Measurements from ENCODE around the gene LRRTM4. TPM values are rescaled to one million over a fixed set of nuclear protein-coding genes. Genes with fewer than 3 reads are reported as not detected.

Gene LRRTM4
- total and polyA plus RNA-seq, 2 experiments from 2014 or later, result 8.5 to 15.4 TPM

DNA sequence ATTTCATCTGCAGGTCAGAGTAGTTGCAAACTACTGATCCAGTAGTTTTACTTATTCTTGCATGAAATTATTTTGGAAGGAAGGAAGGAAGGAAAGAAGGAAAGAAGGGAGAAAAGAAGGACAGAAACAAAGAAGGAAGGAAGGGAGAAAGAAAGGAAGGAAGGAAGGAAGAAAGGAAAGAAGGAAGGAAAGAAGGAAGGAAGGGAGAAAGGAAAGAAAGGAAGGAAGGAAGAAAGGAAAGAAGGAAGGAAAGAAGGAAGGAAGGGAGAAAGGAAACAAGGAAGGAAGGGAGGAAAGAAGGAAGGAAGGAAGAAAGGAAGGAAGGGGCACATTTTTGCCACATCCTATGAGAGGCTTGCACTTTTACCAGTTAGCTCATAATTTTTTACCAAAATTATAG, 186.2 kb downstream of the LRRTM4 start:
- no peak for DNase-seq (ENCODE audit: low read depth in 1 of 2, low spot score in 1 of 2)
- no peaks in the 10 kb centered on the region for H3K9me3 ChIP-seq (ENCODE audit: low read depth)
- no peaks in the 10 kb centered on the region for H3K36me3 ChIP-seq
- no peak overlapping the region for H3K4me3 ChIP-seq
- no peaks in the 10 kb centered on the region for H3K27me3 ChIP-seq
- TF ChIP-seq, protein P1, sequence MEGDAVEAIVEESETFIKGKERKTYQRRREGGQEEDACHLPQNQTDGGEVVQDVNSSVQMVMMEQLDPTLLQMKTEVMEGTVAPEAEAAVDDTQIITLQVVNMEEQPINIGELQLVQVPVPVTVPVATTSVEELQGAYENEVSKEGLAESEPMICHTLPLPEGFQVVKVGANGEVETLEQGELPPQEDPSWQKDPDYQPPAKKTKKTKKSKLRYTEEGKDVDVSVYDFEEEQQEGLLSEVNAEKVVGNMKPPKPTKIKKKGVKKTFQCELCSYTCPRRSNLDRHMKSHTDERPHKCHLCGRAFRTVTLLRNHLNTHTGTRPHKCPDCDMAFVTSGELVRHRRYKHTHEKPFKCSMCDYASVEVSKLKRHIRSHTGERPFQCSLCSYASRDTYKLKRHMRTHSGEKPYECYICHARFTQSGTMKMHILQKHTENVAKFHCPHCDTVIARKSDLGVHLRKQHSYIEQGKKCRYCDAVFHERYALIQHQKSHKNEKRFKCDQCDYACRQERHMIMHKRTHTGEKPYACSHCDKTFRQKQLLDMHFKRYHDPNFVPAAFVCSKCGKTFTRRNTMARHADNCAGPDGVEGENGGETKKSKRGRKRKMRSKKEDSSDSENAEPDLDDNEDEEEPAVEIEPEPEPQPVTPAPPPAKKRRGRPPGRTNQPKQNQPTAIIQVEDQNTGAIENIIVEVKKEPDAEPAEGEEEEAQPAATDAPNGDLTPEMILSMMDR (IDR thresholded peaks at IDR 0.05; ENCODE audit: low read depth, low read length), result no peak
- H3K27ac ChIP-seq, result no peak overlapping the region
- H3K4me1 ChIP-seq (ENCODE audit: low read depth), result no peaks in the 10 kb centered on the region

DNA sequence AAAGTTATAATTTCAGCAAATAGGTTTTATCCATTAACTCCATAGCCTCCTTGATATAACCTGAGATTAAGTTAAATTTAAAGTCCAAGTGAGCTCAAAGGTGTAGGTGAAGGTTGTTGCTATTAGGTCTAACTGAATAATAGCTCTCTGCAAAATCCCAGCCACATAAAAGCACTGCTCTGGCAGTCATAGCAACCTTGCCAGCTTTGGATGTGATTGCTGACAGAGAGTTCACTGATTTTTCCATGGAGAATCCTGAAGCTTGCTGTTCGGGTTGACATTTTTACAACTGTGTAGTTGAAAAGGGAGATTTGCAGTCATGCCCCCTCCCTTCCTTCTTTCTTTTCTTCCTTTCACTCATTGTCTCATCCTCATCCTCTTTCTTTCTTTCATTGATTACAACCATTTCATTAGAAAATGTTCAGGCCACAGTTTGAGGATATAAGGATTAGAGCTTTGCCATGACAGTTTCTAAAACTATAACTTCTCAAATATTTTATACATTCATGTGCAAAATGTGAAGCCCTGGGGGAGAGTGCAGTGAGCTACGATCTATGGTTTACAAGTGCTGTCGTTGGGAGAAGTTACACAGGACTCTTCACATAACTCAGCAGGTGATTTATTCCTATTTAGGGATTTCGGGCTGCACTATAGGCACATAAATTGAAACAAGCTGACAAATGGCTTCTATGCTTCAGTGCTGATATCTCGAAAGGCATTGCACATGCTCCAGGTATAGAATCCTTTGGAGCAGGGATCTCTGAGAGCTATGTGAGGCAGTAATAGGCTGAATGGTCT, 193.8 kb downstream of the LRRTM4 start:
- H3K9me3 ChIP-seq (ENCODE audit: low read depth), result no peaks in the 10 kb centered on the region
- no peaks in the 10 kb centered on the region for H3K27me3 ChIP-seq
- TF ChIP-seq, protein P1 (IDR thresholded peaks at IDR 0.05; ENCODE audit: low read depth, low read length), result no peak
- no peaks in the 10 kb centered on the region for H3K4me1 ChIP-seq (ENCODE audit: low read depth)
- H3K27ac ChIP-seq, result no peak overlapping the region
- DNase-seq (ENCODE audit: low read depth in 1 of 2, low spot score in 1 of 2), result peak in 1 of 2 donors; percentile 11
- H3K36me3 ChIP-seq, result no peaks in the 10 kb centered on the region
- H3K4me3 ChIP-seq, result no peak overlapping the region

DNA sequence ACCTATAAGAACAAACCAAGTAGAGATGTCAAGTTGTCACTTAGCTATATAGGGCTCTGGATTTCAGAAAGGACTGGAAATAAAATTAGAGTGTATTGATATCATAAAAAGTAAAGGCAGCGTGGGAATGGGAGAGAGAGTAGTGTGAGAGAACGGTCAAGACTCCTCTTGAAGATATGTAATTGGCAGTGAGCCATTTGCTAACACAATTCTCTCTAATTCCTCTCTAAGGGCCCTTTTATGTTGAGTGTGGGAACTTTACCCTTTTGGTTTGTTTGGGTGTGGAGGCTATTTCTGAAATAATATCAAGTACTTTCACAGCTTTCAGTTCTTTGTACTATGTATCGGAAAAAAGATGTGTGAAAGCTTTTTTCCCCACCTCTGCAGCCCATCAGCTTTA, 196.8 kb downstream of the LRRTM4 start:
- Histone ChIP-seq H3K36me3 (no peaks in the 10 kb centered on the region), H3K9me3 (ENCODE audit: low read depth) (no peaks in the 10 kb centered on the region), H3K27me3 (no peaks in the 10 kb centered on the region), H3K4me3 (no peak overlapping the region), H3K4me1 (ENCODE audit: low read depth) (no peaks in the 10 kb centered on the region), H3K27ac (no peak overlapping the region)
- DNase-seq (ENCODE audit: low read depth in 1 of 2, low spot score in 1 of 2), result no peak
- TF ChIP-seq, protein P1 (IDR thresholded peaks at IDR 0.05; ENCODE audit: low read depth, low read length), result no peak

DNA sequence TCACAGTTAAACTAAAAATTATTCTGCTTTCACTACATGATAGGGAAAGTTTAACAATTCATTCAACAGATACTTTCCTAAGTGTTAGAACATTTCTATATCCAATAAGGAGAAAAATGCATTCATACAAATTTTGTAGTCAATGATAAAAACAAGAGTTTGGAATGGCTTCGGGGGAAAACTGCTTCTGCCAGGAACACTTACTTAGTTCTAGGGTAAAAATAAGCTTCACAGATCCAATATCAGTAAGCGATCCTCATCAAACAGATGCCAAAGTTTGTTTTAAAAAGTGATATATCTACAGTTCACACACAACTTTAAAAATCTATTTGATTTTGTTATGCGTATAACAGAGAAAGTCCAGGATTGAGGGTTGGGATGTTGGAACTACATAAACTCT, 199.7 kb downstream of the LRRTM4 start:
- TF ChIP-seq, protein P1 (IDR thresholded peaks at IDR 0.05; ENCODE audit: low read depth, low read length), result no peak

GRCh38 chr2:77314721-77315120, 207.5 kb downstream of the LRRTM4 start:
- DNase-seq (ENCODE audit: low read depth in 1 of 2, low spot score in 1 of 2), result no peak
- no peaks in the 10 kb centered on the region for H3K9me3 ChIP-seq (ENCODE audit: low read depth)

More for the DNA sequence above, 199.7 kb downstream of the LRRTM4 start:
- H3K4me3 ChIP-seq, result no peak overlapping the region
- H3K27ac ChIP-seq, result no peak overlapping the region
- H3K27me3 ChIP-seq, result no peaks in the 10 kb centered on the region
- H3K36me3 ChIP-seq, result no peaks in the 10 kb centered on the region
- no peaks in the 10 kb centered on the region for H3K9me3 ChIP-seq (ENCODE audit: low read depth)
- no peak for DNase-seq (ENCODE audit: low read depth in 1 of 2, low spot score in 1 of 2)
- H3K4me1 ChIP-seq (ENCODE audit: low read depth), result no peaks in the 10 kb centered on the region

More at GRCh38 chr2:77314721-77315120, 207.5 kb downstream of the LRRTM4 start:
- no peak overlapping the region for H3K27ac ChIP-seq
- no peak overlapping the region for H3K4me3 ChIP-seq
- H3K36me3 ChIP-seq, result no peaks in the 10 kb centered on the region
- TF ChIP-seq, protein P1 (IDR thresholded peaks at IDR 0.05; ENCODE audit: low read depth, low read length), result no peak
- H3K27me3 ChIP-seq, result no peaks in the 10 kb centered on the region
- no peaks in the 10 kb centered on the region for H3K4me1 ChIP-seq (ENCODE audit: low read depth)
